PC-9 (cell line): Measurements from ENCODE around the gene EGFR. TPM values are rescaled to one million over a fixed set of nuclear protein-coding genes. Genes with fewer than 3 reads are reported as not detected.

Experiments used
- BruUV-seq: library from RNA; stranded (reverse); fragments of 400-500 nt; replicated peaks from 2 replicates; lab custom pipeline; 2021; lab: Mats Ljungman, UMichigan
- CTCF ChIA-PET: fragments of 300-600 bp; sonication (Branson Sonifier 250); formaldehyde crosslinking; loops from one replicate; lab custom pipeline; 2022; ENCODE audit warnings: antibody characterized with exemption; lab: Charles Lee
- POLR2A ChIA-PET: fragments of 300-600 bp; sonication (Branson Sonifier 250); formaldehyde crosslinking; loops from one replicate; lab custom pipeline; 2022; ENCODE audit warnings: antibody characterized with exemption; ENCODE audit not compliant: unreplicated experiment; lab: Charles Lee
- DNase-seq, 2 experiments: peaks; one replicate each; pipeline versions ENCODE4 v3.0.0 to v3.0.0-alpha.2; 2015 to 2022; ENCODE audit warnings: mixed read lengths in 1 of 2
- H2AFZ ChIP-seq: fragments of 200-600 bp; sonication (generic); 2 replicates; pipeline ENCODE4 v1.8.1; 2017; ENCODE audit warnings: antibody characterized with exemption
- H3F3A ChIP-seq: fragments of 200-600 bp; sonication (generic); 2 replicates; pipeline ENCODE4 v1.8.1; 2017; ENCODE audit warnings: antibody characterized with exemption, mild to moderate bottlenecking, low read depth; ENCODE audit not compliant: insufficient read depth
- H3K27ac ChIP-seq: fragments of 200-600 bp; sonication (generic); 2 replicates; pipeline ENCODE4 v1.6.1; 2016; ENCODE audit warnings: mixed run types
- H3K27me3 ChIP-seq: fragments of 200-600 bp; sonication (generic); 2 replicates; pipeline ENCODE4 v1.6.1; 2016; ENCODE audit warnings: low read depth, mixed run types; ENCODE audit not compliant: insufficient read depth
- H3K36me3 ChIP-seq: fragments of 200-600 bp; sonication (generic); 2 replicates; pipeline ENCODE4 v1.6.1; 2016; ENCODE audit warnings: low read depth, mixed run types
- H3K4me1 ChIP-seq: fragments of 200-600 bp; sonication (generic); replicated peaks from 2 replicates; pipeline ENCODE4 v1.6.1; 2016; ENCODE audit warnings: mixed run types; ENCODE audit not compliant: insufficient read depth
- H3K4me2 ChIP-seq: fragments of 200-600 bp; sonication (generic); 2 replicates; pipeline ENCODE4 v1.6.1; 2017; ENCODE audit warnings: mixed run types
- H3K4me3 ChIP-seq: fragments of 200-600 bp; sonication (generic); 2 replicates; pipeline ENCODE4 v1.6.1; 2016; ENCODE audit warnings: mixed run types
- H3K79me2 ChIP-seq: fragments of 200-600 bp; sonication (generic); 2 replicates; pipeline ENCODE4 v1.6.1; 2017; ENCODE audit warnings: low read depth, mixed run types
- H3K9me2 ChIP-seq: fragments of 200-600 bp; sonication (generic); 2 replicates; pipeline ENCODE4 v1.8.1; 2017; ENCODE audit warnings: mild to moderate bottlenecking; ENCODE audit not compliant: insufficient read depth
- H3K9me3 ChIP-seq: fragments of 200-600 bp; sonication (generic); 2 replicates; pipeline ENCODE4 v1.8.1; 2016; ENCODE audit warnings: low read depth; ENCODE audit not compliant: insufficient read depth
- H4K20me1 ChIP-seq: fragments of 200-600 bp; sonication (generic); 2 replicates; pipeline ENCODE4 v1.8.1; 2017; ENCODE audit not compliant: insufficient read depth
- EZH2 ChIP-seq: fragments of 200-600 bp; sonication (generic); IDR thresholded peaks from 2 replicates; pipeline ENCODE4 v1.8.0; 2017; ENCODE audit warnings: antibody characterized with exemption, low read depth
- intact Hi-C: fragments of 100-400 bp; cut with micrococcal nuclease; formaldehyde crosslinking; loops from one replicate; pipeline ENCODE4 v1.10.0; 2022; ENCODE audit not compliant: unreplicated experiment
- total RNA-seq: library from RNA; stranded (reverse); gene quantifications from 2 replicates; pipeline ENCODE4 v1.2.3, GENCODE V29; 2021
- TF ChIP-seq, protein P1 (sequence below): fragments of 200-600 bp; sonication (generic); conservative IDR thresholded peaks from 2 replicates; pipeline ENCODE4 v1.6.1; 2017; ENCODE audit warnings: mixed run types, antibody characterized with exemption, mild to moderate bottlenecking, moderate library complexity

EGFR gene
- total RNA-seq, 1 experiment from 2014 or later = 342 TPM

DNA sequence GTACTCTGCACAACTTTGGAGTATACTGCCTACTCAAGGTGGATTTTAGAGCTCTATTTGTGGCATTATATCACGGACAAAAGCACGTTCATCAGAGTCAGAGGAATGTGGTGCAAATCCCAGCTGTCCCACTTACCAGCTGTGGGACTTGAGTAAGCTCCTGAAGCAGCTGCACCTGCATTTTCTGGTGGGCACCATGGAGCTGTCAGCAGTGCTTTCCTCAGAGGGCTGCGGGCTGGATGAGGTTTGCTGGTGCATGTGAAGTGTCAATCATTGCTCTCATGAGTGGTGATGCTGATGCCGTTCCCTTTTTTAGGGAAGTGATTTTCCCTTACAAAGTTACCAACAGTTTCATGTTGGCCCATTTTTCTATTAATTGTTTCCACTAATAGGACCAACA, 53.4 kb downstream of the EGFR start:
- Histone ChIP-seq H3K27ac (peak overlapping the region; percentile 86), H3K4me3 (no peak overlapping the region), H3F3A (peaks cover 85% of the 10 kb centered on the region), H4K20me1 (no peaks in the 10 kb centered on the region), H2AFZ (no peak overlapping the region), H3K27me3 (no peaks in the 10 kb centered on the region), H3K36me3 (peaks cover 66% of the 10 kb centered on the region), H3K4me2 (peak overlapping the region; percentile 67), H3K79me2 (peaks cover 100% of the 10 kb centered on the region), H3K4me1 (peaks cover 50% of the 10 kb centered on the region), H3K9me2 (no peaks in the 10 kb centered on the region), H3K9me3 (no peaks in the 10 kb centered on the region)
- no peak for TF ChIP-seq EZH2
- TF ChIP-seq, protein P1, sequence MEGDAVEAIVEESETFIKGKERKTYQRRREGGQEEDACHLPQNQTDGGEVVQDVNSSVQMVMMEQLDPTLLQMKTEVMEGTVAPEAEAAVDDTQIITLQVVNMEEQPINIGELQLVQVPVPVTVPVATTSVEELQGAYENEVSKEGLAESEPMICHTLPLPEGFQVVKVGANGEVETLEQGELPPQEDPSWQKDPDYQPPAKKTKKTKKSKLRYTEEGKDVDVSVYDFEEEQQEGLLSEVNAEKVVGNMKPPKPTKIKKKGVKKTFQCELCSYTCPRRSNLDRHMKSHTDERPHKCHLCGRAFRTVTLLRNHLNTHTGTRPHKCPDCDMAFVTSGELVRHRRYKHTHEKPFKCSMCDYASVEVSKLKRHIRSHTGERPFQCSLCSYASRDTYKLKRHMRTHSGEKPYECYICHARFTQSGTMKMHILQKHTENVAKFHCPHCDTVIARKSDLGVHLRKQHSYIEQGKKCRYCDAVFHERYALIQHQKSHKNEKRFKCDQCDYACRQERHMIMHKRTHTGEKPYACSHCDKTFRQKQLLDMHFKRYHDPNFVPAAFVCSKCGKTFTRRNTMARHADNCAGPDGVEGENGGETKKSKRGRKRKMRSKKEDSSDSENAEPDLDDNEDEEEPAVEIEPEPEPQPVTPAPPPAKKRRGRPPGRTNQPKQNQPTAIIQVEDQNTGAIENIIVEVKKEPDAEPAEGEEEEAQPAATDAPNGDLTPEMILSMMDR = no peak
- DNase-seq = no peak
- POLR2A ChIA-PET = interaction anchor here (0.5 to 1.3 kb wide), 2 partner anchors 60 to 183 kb away, joined by 3 to 16 read pairs; no protein-coding TSS in a partner anchor
- CTCF ChIA-PET = interaction anchor here (0.5 to 1.0 kb wide), 3 partner anchors 19 to 900 kb away, joined by 3 to 4 read pairs (median 4); no protein-coding TSS in a partner anchor
- intact Hi-C loops = loop anchor here (2.0 kb wide), 1 partner anchor 15 kb away; no protein-coding TSS in a partner anchor
- no TSS peak for BruUV-seq

DNA sequence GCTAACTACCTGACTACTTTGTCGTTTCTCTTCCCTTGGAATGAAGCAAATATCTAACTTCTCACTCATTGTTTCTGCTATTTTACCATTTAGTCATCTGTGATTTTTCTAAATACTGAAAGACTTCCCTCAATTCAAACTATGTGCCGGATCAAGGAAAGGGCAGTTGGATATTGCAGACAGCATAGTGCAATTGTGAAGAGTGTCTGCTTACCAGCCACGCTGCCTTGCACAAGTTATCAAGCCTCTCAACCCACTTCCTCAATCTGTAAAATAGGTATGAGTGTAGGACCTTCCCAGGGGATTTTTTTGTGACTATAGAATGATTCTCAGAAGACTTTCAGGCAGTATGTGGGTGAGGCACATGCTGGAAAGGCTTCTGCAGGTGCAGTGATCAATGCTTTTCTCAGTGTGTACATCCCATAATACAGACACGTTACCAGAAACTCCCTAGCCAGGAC, 54.3 kb downstream of the EGFR start:
- POLR2A ChIA-PET = interaction anchor here (0.5 to 1.3 kb wide), 2 partner anchors 59 to 182 kb away, joined by 3 to 16 read pairs; no protein-coding TSS in a partner anchor

DNA sequence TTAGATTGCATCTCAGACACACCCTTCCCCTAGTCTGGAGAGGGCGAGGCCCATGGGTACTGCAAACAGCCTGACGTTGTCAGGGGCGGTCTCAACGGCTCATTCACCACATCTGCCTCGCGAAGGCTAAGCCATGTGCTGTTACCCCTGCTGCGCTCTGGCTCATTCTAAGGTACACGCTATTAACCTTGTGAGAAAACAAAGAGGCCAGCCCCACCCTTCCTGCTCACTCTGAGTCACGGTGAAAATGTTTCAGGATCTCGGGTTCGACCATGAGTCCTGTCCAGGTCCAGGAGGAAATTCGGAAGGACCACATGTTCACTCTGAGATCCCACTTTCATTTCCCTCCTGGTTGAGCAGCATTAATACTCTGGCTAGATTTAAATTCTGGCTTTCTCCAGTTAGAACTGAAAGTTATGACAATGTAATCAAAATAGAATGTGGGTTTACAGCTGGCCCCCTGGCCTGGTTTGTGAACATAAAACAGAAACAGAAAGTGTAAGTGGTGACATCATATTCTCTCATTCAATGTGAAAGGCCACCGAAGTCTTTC, 55.2 kb downstream of the EGFR start:
- peaks cover 56% of the 10 kb centered on the region for H3K36me3 ChIP-seq
- H3K4me2 ChIP-seq = peak overlapping the region; percentile 67
- no peaks in the 10 kb centered on the region for H4K20me1 ChIP-seq
- H3K9me3 ChIP-seq = no peaks in the 10 kb centered on the region
- H3K4me1 ChIP-seq = peaks cover 45% of the 10 kb centered on the region
- CTCF ChIA-PET = interaction anchor here (0.6 kb wide), 1 partner anchor 171 kb away, joined by 4 read pairs; no protein-coding TSS in a partner anchor
- no peaks in the 10 kb centered on the region for H3K9me2 ChIP-seq
- H3K4me3 ChIP-seq = peak overlapping the region; percentile 32; the same call in 1 of the 2 replicates
- TSS peak; percentile 30 for BruUV-seq
- peaks cover 100% of the 10 kb centered on the region for H3K79me2 ChIP-seq
- POLR2A ChIA-PET = interaction anchor here (0.6 to 1.7 kb wide), 2 partner anchors 59 to 73 kb away, joined by 5 to 11 read pairs; no protein-coding TSS in a partner anchor
- peak overlapping the region; percentile 12; the same call in 1 of the 2 replicates for H2AFZ ChIP-seq
- TF ChIP-seq, protein P1 = no peak
- TF ChIP-seq EZH2 = no peak
- intact Hi-C loops = loop anchor here (1.0 to 2.0 kb wide), 6 partner anchors 9 to 243 kb away; no protein-coding TSS in a partner anchor
- H3K27me3 ChIP-seq = no peaks in the 10 kb centered on the region
- H3K27ac ChIP-seq = peak overlapping the region; percentile 86
- H3F3A ChIP-seq = peaks cover 75% of the 10 kb centered on the region
- peak; percentile 94 to 100 for DNase-seq

More for the DNA sequence above, 54.3 kb downstream of the EGFR start:
- no TSS peak for BruUV-seq
- H3K9me3 ChIP-seq = no peaks in the 10 kb centered on the region
- peak overlapping the region; percentile 86 for H3K27ac ChIP-seq
- no peaks in the 10 kb centered on the region for H4K20me1 ChIP-seq
- peaks cover 45% of the 10 kb centered on the region for H3K4me1 ChIP-seq
- peak in 1 of 2 experiments; percentile 75 for DNase-seq
- CTCF ChIA-PET = interaction anchor here (0.6 to 1.0 kb wide), 2 partner anchors 19 to 50 kb away, joined by 3 read pairs; no protein-coding TSS in a partner anchor
- H2AFZ ChIP-seq = no peak overlapping the region
- H3K79me2 ChIP-seq = peaks cover 100% of the 10 kb centered on the region
- intact Hi-C loops = loop anchor here (2.0 kb wide), 1 partner anchor 14 kb away; no protein-coding TSS in a partner anchor
- H3K4me3 ChIP-seq = peak overlapping the region; percentile 32; the same call in 1 of the 2 replicates
- H3K36me3 ChIP-seq = peaks cover 66% of the 10 kb centered on the region
- H3F3A ChIP-seq = peaks cover 83% of the 10 kb centered on the region
- TF ChIP-seq EZH2 = no peak
- TF ChIP-seq, protein P1 = no peak
- H3K27me3 ChIP-seq = no peaks in the 10 kb centered on the region
- H3K9me2 ChIP-seq = no peaks in the 10 kb centered on the region
- H3K4me2 ChIP-seq = peak overlapping the region; percentile 67
